Measurements from ENCODE around the gene BCAR1. TPM values are rescaled to one million over a fixed set of nuclear protein-coding genes. Genes with fewer than 3 reads are reported as not detected.

BCAR1 gene
- polyA plus RNA-seq, 1 donor from 2014 or later: 39.1 TPM

GRCh38 chr16:75239542-75240122, 11.8 kb downstream of the BCAR1 start:
- Histone ChIP-seq H3K4me3 (ENCODE audit: low read length) (no peak overlapping the region), H2AFZ (ENCODE audit: low read depth, low read length) (no peak overlapping the region), H3K36me3 (ENCODE audit: insufficient read depth, low read length) (no peaks in the 10 kb centered on the region), H3K9ac (ENCODE audit: low read length) (no peak overlapping the region), H3K4me2 (ENCODE audit: low read length) (no peak overlapping the region), H4K20me1 (ENCODE audit: insufficient read depth) (peaks cover 4% of the 10 kb centered on the region), H3K9me3 (ENCODE audit: low read length) (no peaks in the 10 kb centered on the region), H3K27ac (ENCODE audit: low read length) (no peak overlapping the region), H3K9me2 (ENCODE audit: insufficient read depth, low read length) (no peaks in the 10 kb centered on the region), H3K27me3 (ENCODE audit: insufficient read depth, low read depth, low read length) (no peaks in the 10 kb centered on the region), H3K79me2 (replicated peaks; ENCODE audit: insufficient read depth, low read length) (no peaks in the 10 kb centered on the region), H3F3A (ENCODE audit: insufficient read depth, low read length, poor library complexity, severe bottlenecking) (no peaks in the 10 kb centered on the region)
- TF ChIP-seq SMC3 (conservative IDR thresholded peaks at IDR 0.05; ENCODE audit: poor library complexity) (no peak), MXI1 (conservative IDR thresholded peaks at IDR 0.05; ENCODE audit: poor library complexity, severe bottlenecking) (no peak), POLR2AphosphoS5 (IDR thresholded peaks at IDR 0.05) (no peak), RAD21 (conservative IDR thresholded peaks at IDR 0.05) (no peak), TAF1 (IDR thresholded peaks at IDR 0.05; ENCODE audit: low read depth) (no peak)
- TF ChIP-seq, protein P1, sequence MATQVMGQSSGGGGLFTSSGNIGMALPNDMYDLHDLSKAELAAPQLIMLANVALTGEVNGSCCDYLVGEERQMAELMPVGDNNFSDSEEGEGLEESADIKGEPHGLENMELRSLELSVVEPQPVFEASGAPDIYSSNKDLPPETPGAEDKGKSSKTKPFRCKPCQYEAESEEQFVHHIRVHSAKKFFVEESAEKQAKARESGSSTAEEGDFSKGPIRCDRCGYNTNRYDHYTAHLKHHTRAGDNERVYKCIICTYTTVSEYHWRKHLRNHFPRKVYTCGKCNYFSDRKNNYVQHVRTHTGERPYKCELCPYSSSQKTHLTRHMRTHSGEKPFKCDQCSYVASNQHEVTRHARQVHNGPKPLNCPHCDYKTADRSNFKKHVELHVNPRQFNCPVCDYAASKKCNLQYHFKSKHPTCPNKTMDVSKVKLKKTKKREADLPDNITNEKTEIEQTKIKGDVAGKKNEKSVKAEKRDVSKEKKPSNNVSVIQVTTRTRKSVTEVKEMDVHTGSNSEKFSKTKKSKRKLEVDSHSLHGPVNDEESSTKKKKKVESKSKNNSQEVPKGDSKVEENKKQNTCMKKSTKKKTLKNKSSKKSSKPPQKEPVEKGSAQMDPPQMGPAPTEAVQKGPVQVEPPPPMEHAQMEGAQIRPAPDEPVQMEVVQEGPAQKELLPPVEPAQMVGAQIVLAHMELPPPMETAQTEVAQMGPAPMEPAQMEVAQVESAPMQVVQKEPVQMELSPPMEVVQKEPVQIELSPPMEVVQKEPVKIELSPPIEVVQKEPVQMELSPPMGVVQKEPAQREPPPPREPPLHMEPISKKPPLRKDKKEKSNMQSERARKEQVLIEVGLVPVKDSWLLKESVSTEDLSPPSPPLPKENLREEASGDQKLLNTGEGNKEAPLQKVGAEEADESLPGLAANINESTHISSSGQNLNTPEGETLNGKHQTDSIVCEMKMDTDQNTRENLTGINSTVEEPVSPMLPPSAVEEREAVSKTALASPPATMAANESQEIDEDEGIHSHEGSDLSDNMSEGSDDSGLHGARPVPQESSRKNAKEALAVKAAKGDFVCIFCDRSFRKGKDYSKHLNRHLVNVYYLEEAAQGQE (IDR thresholded peaks at IDR 0.05; ENCODE audit: borderline replicate concordance): no peak

GRCh38 chr16:75238853-75239541, 12.4 kb downstream of the BCAR1 start:
- Histone ChIP-seq H3F3A (ENCODE audit: insufficient read depth, low read length, poor library complexity, severe bottlenecking) (no peaks in the 10 kb centered on the region), H3K9me2 (ENCODE audit: insufficient read depth, low read length) (no peaks in the 10 kb centered on the region), H3K4me2 (ENCODE audit: low read length) (no peak overlapping the region), H3K9ac (ENCODE audit: low read length) (no peak overlapping the region), H2AFZ (ENCODE audit: low read depth, low read length) (no peak overlapping the region), H3K9me3 (ENCODE audit: low read length) (no peaks in the 10 kb centered on the region), H4K20me1 (ENCODE audit: insufficient read depth) (no peaks in the 10 kb centered on the region), H3K79me2 (replicated peaks; ENCODE audit: insufficient read depth, low read length) (no peaks in the 10 kb centered on the region), H3K36me3 (ENCODE audit: insufficient read depth, low read length) (no peaks in the 10 kb centered on the region), H3K27me3 (ENCODE audit: insufficient read depth, low read depth, low read length) (no peaks in the 10 kb centered on the region), H3K27ac (ENCODE audit: low read length) (no peak overlapping the region), H3K4me3 (ENCODE audit: low read length) (no peak overlapping the region)
- TF ChIP-seq EP300 (conservative IDR thresholded peaks at IDR 0.05; ENCODE audit: poor library complexity, severe bottlenecking): no peak
- TF ChIP-seq SMC3 (conservative IDR thresholded peaks at IDR 0.05; ENCODE audit: poor library complexity): no peak
- no peak for TF ChIP-seq MXI1 (conservative IDR thresholded peaks at IDR 0.05; ENCODE audit: poor library complexity, severe bottlenecking)
- TF ChIP-seq TAF1 (IDR thresholded peaks at IDR 0.05; ENCODE audit: low read depth): no peak
- no peak for TF ChIP-seq RAD21 (conservative IDR thresholded peaks at IDR 0.05)
- TF ChIP-seq, protein P1 (IDR thresholded peaks at IDR 0.05; ENCODE audit: borderline replicate concordance): no peak
- TF ChIP-seq POLR2AphosphoS5 (IDR thresholded peaks at IDR 0.05): no peak
- TF ChIP-seq, protein P2, sequence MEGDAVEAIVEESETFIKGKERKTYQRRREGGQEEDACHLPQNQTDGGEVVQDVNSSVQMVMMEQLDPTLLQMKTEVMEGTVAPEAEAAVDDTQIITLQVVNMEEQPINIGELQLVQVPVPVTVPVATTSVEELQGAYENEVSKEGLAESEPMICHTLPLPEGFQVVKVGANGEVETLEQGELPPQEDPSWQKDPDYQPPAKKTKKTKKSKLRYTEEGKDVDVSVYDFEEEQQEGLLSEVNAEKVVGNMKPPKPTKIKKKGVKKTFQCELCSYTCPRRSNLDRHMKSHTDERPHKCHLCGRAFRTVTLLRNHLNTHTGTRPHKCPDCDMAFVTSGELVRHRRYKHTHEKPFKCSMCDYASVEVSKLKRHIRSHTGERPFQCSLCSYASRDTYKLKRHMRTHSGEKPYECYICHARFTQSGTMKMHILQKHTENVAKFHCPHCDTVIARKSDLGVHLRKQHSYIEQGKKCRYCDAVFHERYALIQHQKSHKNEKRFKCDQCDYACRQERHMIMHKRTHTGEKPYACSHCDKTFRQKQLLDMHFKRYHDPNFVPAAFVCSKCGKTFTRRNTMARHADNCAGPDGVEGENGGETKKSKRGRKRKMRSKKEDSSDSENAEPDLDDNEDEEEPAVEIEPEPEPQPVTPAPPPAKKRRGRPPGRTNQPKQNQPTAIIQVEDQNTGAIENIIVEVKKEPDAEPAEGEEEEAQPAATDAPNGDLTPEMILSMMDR (IDR thresholded peaks at IDR 0.05; ENCODE audit: poor library complexity, severe bottlenecking): no peak
- no peak for TF ChIP-seq EZH2 (IDR thresholded peaks at IDR 0.05; ENCODE audit: borderline replicate concordance, insufficient read depth, low read length, poor library complexity, severe bottlenecking)

Measured in neural cell (in vitro differentiated cells).